GM21360 (cell line): ENCODE measurements around the gene CIAPIN1.

Experiments used
- ATAC-seq: cut with Tn5 transposase; IDR thresholded peaks from one replicate; pipeline ENCODE4 v1.9.1; 2021; ENCODE audit warnings: mild to moderate bottlenecking, moderate library complexity; ENCODE audit not compliant: unreplicated experiment

The CIAPIN1 gene

DNA sequence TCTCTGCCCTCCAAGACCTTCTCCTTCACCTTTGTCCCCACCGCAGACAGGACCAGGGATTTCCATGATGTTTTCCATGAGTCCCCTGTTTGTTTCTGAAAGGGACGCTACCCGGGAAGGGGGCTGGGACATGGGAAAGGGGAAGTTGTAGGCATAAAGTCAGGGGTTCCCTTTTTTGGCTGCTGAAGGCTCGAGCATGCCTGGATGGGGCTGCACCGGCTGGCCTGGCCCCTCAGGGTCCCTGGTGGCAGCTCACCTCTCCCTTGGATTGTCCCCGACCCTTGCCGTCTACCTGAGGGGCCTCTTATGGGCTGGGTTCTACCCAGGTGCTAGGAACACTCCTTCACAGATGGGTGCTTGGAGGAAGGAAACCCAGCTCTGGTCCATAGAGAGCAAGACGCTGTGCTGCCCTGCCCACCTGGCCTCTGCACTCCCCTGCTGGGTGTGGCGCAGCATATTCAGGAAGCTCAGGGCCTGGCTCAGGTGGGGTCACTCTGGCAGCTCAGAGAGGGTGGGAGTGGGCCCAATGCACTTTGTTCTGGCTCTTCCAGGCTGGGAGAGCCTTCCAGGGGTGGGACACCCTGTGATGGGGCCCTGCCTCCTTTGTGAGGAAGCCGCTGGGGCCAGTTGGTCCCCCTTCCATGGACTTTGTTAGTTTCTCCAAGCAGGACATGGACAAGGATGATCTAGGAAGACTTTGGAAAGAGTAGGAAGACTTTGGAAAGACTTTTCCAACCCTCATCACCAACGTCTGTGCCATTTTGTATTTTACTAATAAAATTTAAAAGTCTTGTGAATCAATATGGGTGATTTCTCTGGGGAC is 62.7 kb downstream of the CIAPIN1 start:
- no peak for ATAC-seq

DNA sequence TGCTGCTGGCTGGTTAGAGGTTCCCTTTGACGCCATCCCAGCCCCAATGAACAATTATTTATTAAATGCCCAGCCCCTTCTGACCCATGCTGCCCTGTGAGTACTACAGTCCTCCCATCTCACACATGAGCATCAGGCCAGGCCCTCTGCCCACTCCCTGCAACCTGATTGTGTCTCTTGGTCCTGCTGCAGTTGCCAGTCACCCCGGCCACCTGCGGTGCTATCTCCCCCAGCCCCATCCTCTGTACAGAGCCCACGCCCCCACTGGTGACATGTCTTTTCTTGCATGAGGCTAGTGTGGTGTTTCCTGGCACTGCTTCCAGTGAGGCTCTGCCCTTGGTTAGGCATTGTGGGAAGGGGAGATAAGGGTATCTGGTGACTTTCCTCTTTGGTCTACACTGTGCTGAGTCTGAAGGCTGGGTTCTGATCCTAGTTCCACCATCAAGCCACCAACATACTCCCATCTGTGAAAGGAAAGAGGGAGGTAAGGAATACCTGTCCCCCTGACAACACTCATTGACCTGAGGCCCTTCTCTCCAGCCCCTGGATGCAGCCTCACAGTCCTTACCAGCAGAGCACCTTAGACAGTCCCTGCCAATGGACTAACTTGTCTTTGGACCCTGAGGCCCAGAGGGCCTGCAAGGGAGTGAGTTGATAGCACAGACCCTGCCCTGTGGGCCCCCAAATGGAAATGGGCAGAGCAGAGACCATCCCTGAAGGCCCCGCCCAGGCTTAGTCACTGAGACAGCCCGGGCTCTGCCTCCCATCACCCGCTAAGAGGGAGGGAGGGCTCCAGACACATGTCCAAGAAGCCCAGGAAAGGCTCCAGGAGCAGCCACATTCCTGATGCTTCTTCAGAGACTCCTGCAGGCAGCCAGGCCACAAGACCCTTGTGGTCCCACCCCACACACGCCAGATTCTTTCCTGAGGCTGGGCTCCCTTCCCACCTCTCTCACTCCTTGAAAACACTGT is 63.6 kb downstream of the CIAPIN1 start:
- no peak for ATAC-seq

DNA sequence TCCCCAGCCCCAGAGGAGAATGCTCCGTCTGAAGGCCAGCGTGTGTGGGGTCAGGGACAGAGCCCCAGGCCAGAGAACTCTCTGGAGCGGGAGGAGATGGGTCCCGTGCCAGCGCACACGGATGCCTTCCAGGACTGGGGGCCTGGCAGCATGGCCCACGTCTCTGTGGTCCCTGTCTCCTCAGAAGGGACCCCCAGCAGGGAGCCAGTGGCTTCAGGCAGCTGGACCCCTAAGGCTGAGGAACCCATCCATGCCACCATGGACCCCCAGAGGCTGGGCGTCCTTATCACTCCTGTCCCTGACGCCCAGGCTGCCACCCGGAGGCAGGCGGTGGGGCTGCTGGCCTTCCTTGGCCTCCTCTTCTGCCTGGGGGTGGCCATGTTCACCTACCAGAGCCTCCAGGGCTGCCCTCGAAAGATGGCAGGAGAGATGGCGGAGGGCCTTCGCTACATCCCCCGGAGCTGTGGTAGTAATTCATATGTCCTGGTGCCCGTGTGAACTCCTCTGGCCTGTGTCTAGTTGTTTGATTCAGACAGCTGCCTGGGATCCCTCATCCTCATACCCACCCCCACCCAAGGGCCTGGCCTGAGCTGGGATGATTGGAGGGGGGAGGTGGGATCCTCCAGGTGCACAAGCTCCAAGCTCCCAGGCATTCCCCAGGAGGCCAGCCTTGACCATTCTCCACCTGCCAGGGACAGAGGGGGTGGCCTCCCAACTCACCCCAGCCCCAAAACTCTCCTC is 64.5 kb downstream of the CIAPIN1 start:
- no peak for ATAC-seq

DNA sequence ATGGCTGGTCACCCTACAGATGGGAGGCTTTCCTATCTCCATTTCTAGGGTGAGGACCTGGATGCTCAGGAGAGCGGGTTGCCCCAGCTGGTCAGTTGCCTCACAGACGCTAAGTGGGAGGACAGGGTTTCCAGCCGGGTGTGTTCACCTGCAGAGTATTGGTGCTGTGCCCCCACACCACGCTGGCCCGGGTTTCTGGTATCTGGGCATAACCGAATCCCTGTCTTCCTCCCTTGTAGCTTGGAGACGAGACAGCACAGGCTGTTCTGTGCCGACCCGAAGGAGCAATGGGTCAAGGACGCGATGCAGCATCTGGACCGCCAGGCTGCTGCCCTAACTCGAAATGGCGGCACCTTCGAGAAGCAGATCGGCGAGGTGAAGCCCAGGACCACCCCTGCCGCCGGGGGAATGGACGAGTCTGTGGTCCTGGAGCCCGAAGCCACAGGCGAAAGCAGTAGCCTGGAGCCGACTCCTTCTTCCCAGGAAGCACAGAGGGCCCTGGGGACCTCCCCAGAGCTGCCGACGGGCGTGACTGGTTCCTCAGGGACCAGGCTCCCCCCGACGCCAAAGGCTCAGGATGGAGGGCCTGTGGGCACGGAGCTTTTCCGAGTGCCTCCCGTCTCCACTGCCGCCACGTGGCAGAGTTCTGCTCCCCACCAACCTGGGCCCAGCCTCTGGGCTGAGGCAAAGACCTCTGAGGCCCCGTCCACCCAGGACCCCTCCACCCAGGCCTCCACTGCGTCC is 65.2 kb downstream of the CIAPIN1 start:
- ATAC-seq, result no peak

DNA sequence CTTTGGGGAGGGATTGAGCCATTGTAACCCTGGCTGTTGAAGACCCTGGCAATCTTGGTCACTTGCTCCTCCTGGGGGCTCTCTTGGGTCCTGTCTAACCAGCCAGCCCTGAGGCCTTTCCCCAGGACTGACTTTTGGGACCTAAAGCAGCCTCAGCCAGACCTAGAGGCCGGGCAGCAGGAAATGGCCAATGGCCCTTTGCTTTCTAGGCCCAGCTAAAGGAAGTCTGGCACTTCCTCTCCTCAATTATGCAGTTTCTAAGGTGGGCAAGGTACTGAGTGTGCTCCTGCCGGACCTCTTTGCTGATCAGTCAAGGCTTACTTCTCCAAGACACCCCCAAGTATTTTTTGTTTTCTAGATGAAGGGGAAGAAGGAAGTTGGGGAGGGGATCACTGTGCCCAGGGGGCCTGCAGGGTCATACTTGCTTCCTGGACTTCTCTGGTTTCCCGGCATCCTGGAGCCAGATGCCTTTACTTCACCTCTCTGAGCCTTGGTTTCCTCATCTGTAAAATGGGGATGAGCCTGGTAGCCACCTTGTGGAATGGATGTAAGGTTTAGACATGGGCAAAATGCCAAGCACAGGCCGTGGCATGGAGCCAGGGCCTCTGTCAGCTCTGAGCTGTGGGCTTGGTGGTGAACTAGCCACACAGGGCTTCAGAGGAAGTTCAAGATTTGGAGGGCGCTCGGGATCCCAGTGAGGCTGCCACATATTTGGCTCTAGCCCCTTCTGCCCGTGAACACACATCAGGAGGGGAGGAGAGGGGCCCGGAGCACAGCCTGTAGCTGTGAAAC is 66.3 kb downstream of the CIAPIN1 start:
- no peak for ATAC-seq

DNA sequence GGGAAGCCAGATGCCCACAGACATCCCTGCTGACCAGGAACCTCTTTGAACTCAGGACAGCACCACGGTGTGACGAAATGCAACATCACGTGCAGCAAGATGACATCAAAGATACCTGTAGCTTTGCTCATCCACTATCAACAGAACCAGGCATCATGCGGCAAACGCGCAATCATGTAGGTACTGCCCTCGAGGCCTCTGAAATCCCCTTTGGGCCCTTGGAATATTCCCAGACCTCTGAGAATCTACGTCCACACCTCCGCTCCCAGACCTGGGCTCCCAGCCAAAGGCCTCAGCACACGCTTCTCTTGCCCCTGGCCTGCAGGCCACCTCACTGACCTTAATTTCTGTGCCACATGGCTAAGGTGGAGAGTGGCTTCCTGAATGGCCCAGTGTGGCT is 67.6 kb downstream of the CIAPIN1 start:
- no peak for ATAC-seq
